Endothelial cell of umbilical vein (primary cell): ENCODE data around the gene RASA2. TPM values are rescaled to one million over a fixed set of nuclear protein-coding genes. Genes with fewer than 3 reads are reported as not detected.

Source experiments
- BruUV-seq: library from RNA; stranded (reverse); fragments of 400-500 nt; replicated peaks from 2 replicates; lab custom pipeline; 2021; lab: Mats Ljungman, UMichigan
- CTCF ChIA-PET: fragments of 300-600, 350-600 bp; sonication (Branson Sonifier 250); formaldehyde crosslinking; loops from one replicate; lab custom pipeline; 2021; ENCODE audit warnings: antibody characterized with exemption, inconsistent platforms; lab: Charles Lee
- POLR2A ChIA-PET: fragments of 300-600, 350-600 bp; sonication (Branson Sonifier 250); formaldehyde crosslinking; loops from one replicate; lab custom pipeline; 2021; ENCODE audit warnings: antibody characterized with exemption, inconsistent platforms; lab: Charles Lee
- DNase-seq: peaks from one replicate; pipeline ENCODE4 v3.0.0-alpha.2; 2011; ENCODE audit warnings: low read depth, low spot score
- FAIRE-seq: peaks from 2 replicates; lab custom pipeline; 2011; peaks lifted over from hg19 to GRCh38; lab: Jason Lieb, UNC
- H2AFZ ChIP-seq: 2 replicates; pipeline ENCODE4 v1.6.0; 2012; ENCODE audit warnings: low read depth, low read length, control low read depth, inconsistent platforms
- H3K27ac ChIP-seq: 2 replicates; pipeline ENCODE4 v1.5.1; 2011; ENCODE audit warnings: low read depth, mild to moderate bottlenecking, control low read depth, low read length, moderate library complexity; ENCODE audit not compliant: insufficient read depth
- H3K27me3 ChIP-seq, 2 experiments: 2 replicates each; pipeline versions ENCODE4 v1.6.0 to v1.6.1; 2011; ENCODE audit warnings: low read length in 2 of 2, mixed read lengths in 1 of 2; ENCODE audit not compliant: control insufficient read depth in 2 of 2, insufficient read depth in 2 of 2
- H3K36me3 ChIP-seq, 2 experiments: 2 replicates in 1 of 2; 3 replicates in 1 of 2; pipeline ENCODE4 v1.5.1; 2011; ENCODE audit warnings: low read length in 2 of 2, mild to moderate bottlenecking in 1 of 2, moderate library complexity in 1 of 2; ENCODE audit not compliant: control insufficient read depth in 2 of 2, insufficient read depth in 2 of 2; ENCODE audit errors: extremely low read depth in 1 of 2
- H3K4me1 ChIP-seq: 3 replicates; pipeline ENCODE4 v1.5.1; 2011; ENCODE audit warnings: mild to moderate bottlenecking, low read length; ENCODE audit not compliant: control insufficient read depth, insufficient read depth; ENCODE audit errors: extremely low read depth
- H3K4me2 ChIP-seq: 2 replicates; pipeline ENCODE4 v1.6.1; 2011; ENCODE audit warnings: low read length, control low read depth, mixed read lengths; ENCODE audit not compliant: insufficient read depth
- H3K4me3 ChIP-seq, 3 experiments: fragments of 200-600 bp in 1 of 3; sonication (generic), shearing (Covaris generic) in 1 of 3; replicated peaks in 1 of 3; 2 replicates each; pipeline ENCODE4 v1.5.1; 2011 to 2016; ENCODE audit warnings: control low read depth in 3 of 3, low read length in 3 of 3, mild to moderate bottlenecking in 2 of 3, inconsistent platforms in 1 of 3, low read depth in 1 of 3, moderate library complexity in 1 of 3; ENCODE audit not compliant: insufficient read depth in 1 of 3
- H3K79me2 ChIP-seq: 2 replicates; pipeline ENCODE4 v1.6.0; 2012; ENCODE audit warnings: low read length, inconsistent platforms; ENCODE audit not compliant: control insufficient read depth, insufficient read depth
- H3K9ac ChIP-seq: replicated peaks from 2 replicates; pipeline ENCODE3; 2011; ENCODE audit warnings: low read length, control low read depth; ENCODE audit not compliant: insufficient read depth; ENCODE audit errors: extremely low read depth
- H3K9me1 ChIP-seq: replicated peaks from 3 replicates; pipeline ENCODE4 v1.6.0; 2011; ENCODE audit warnings: mild to moderate bottlenecking, low read length; ENCODE audit not compliant: control insufficient read depth, insufficient read depth; ENCODE audit errors: extremely low read depth
- H3K9me3 ChIP-seq: replicated peaks from 2 replicates; pipeline ENCODE4 v1.5.1; 2012; ENCODE audit warnings: low read length, inconsistent platforms; ENCODE audit not compliant: control insufficient read depth, insufficient read depth
- H4K20me1 ChIP-seq: replicated peaks from 2 replicates; pipeline ENCODE3; 2011; ENCODE audit warnings: mild to moderate bottlenecking, low read length; ENCODE audit not compliant: control insufficient read depth, insufficient read depth; ENCODE audit errors: extremely low read depth
- EZH2 ChIP-seq: IDR thresholded peaks from 2 replicates; pipeline ENCODE4 v1.6.1; 2012; ENCODE audit warnings: borderline replicate concordance, low read depth, mild to moderate bottlenecking, moderate library complexity, low read length, inconsistent platforms; ENCODE audit not compliant: severe bottlenecking
- FOS ChIP-seq: IDR thresholded peaks from 2 replicates; pipeline ENCODE4 v1.6.1; 2011; ENCODE audit warnings: mild to moderate bottlenecking, low read length, moderate library complexity, borderline replicate concordance; ENCODE audit not compliant: insufficient read depth
- GATA2 ChIP-seq: IDR thresholded peaks from 2 replicates; pipeline ENCODE4 v1.7.0; 2011; ENCODE audit warnings: low read depth, mild to moderate bottlenecking, moderate library complexity, mixed read lengths, low read length; ENCODE audit not compliant: insufficient read length, insufficient read depth
- JUN ChIP-seq: IDR thresholded peaks from 2 replicates; pipeline ENCODE4 v1.6.1; 2011; ENCODE audit warnings: borderline replicate concordance, low read depth; ENCODE audit not compliant: insufficient read length, insufficient read depth
- MYC ChIP-seq: IDR thresholded peaks from one replicate; pipeline ENCODE4 v1.6.1; 2011; ENCODE audit warnings: mild to moderate bottlenecking, low read depth, low read length
- POLR2A ChIP-seq: IDR thresholded peaks from 2 replicates; pipeline ENCODE4 v1.6.1; 2012; ENCODE audit warnings: low read depth, mild to moderate bottlenecking, control low read depth, low read length
- POLR2AphosphoS5 ChIP-seq: IDR thresholded peaks from 2 replicates; pipeline ENCODE4 v1.6.1; 2012; ENCODE audit warnings: low read depth, mild to moderate bottlenecking, control low read depth, low read length, moderate library complexity; ENCODE audit not compliant: insufficient read depth
- dilution Hi-C: fragments of 300-500 bp; cut with MboI; formaldehyde crosslinking; loops from one replicate; pipeline ENCODE4 v1.15.0; 2019; ENCODE audit warnings: low sequenced_read_pairs; ENCODE audit not compliant: extremely low pct_ligation_motif_present
- intact Hi-C: fragments of 100-400 bp; cut with micrococcal nuclease; formaldehyde crosslinking; loops from one replicate; pipeline ENCODE4 v1.10.0; 2022
- polyA plus RNA-seq, 4 experiments: library from polyadenylated mRNA; depleted of rRNA in 3 of 4; stranded (reverse) in 3 of 4; unstranded in 1 of 4; fragments of >200 nt; gene quantifications; 2 replicates each; pipeline versions ENCODE4 v1.2.1 to v1.2.3, GENCODE V29; 2011 to 2012; ENCODE audit warnings: missing spikeins in 1 of 4
- total RNA-seq: library from RNA; stranded (reverse); gene quantifications from 2 replicates; pipeline ENCODE4 v1.2.3, GENCODE V29; 2021
- TF ChIP-seq, protein P1 (sequence below): IDR thresholded peaks from 2 replicates; pipeline ENCODE4 v1.6.1; 2011; ENCODE audit not compliant: insufficient read depth, insufficient read length
- TF ChIP-seq, protein P2 (sequence below), 2 donors: IDR thresholded peaks; 1 replicate in 1 of 2; 2 replicates in 1 of 2; pipeline ENCODE4 v1.5.1; 2011; ENCODE audit warnings: low read length in 2 of 2, mild to moderate bottlenecking in 2 of 2, moderate library complexity in 2 of 2, control low read depth in 1 of 2, inconsistent platforms in 1 of 2, low read depth in 1 of 2; ENCODE audit not compliant: insufficient read depth in 1 of 2; ENCODE audit errors: extremely low read depth in 1 of 2

Gene RASA2
- total and polyA plus RNA-seq, 2 donors (not counting 3 experiments of a cell fraction or from before 2014, with no cell fraction given): 3.1 to 20.2 TPM

DNA sequence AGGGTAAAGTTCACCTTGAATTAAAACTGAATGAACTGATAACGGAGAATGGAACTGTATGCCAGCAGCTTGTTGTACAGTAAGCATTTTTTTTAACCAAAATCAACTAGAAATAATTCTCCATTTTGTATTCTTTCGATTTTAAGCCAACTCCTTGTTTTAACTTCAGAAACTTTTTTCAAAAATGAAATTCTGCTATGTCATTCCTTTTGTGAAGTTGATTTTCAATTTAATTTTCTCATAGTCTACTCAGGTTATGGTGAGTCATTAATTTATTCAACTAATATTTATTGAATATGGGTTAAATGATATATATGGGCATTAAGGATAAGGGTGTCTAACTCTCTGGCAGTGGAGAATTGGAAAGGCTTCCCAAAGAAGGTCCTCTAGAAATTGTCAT, 53.7 kb downstream of the RASA2 start:
- TF ChIP-seq POLR2AphosphoS5 (no peak), MYC (no peak), JUN (no peak), EZH2 (no peak), GATA2 (no peak), FOS (no peak), POLR2A (no peak)
- TF ChIP-seq, protein P1, sequence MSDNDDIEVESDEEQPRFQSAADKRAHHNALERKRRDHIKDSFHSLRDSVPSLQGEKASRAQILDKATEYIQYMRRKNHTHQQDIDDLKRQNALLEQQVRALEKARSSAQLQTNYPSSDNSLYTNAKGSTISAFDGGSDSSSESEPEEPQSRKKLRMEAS: no peak
- TF ChIP-seq, protein P2, sequence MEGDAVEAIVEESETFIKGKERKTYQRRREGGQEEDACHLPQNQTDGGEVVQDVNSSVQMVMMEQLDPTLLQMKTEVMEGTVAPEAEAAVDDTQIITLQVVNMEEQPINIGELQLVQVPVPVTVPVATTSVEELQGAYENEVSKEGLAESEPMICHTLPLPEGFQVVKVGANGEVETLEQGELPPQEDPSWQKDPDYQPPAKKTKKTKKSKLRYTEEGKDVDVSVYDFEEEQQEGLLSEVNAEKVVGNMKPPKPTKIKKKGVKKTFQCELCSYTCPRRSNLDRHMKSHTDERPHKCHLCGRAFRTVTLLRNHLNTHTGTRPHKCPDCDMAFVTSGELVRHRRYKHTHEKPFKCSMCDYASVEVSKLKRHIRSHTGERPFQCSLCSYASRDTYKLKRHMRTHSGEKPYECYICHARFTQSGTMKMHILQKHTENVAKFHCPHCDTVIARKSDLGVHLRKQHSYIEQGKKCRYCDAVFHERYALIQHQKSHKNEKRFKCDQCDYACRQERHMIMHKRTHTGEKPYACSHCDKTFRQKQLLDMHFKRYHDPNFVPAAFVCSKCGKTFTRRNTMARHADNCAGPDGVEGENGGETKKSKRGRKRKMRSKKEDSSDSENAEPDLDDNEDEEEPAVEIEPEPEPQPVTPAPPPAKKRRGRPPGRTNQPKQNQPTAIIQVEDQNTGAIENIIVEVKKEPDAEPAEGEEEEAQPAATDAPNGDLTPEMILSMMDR (IDR thresholded peaks at IDR 0.05; ENCODE audit: extremely low read depth in 1 of 2, insufficient read depth in 1 of 2, low read depth in 1 of 2, low read length in 2 of 2): no peak
- dilution Hi-C loops: no loop called here
- FAIRE-seq (no peak), DNase-seq (no peak)
- no peak overlapping the region for H2AFZ ChIP-seq
- no peaks in the 10 kb centered on the region for H3K27me3 ChIP-seq
- no peak overlapping the region for H3K4me3 ChIP-seq
- peaks cover 25% of the 10 kb centered on the region for H3K4me1 ChIP-seq
- H3K79me2 ChIP-seq: peaks cover 60% of the 10 kb centered on the region
- CTCF ChIA-PET: no interaction called here
- POLR2A ChIA-PET: no interaction called here
- H3K27ac ChIP-seq: no peak overlapping the region
- H4K20me1 ChIP-seq: no peaks in the 10 kb centered on the region
- intact Hi-C loops: no loop called here
- no TSS peak for BruUV-seq
- no peak overlapping the region for H3K4me2 ChIP-seq
- no peak overlapping the region for H3K9ac ChIP-seq
- no peaks in the 10 kb centered on the region for H3K9me1 ChIP-seq
- peaks cover 3 to 12% of the 10 kb centered on the region in 2 experiments for H3K36me3 ChIP-seq
- H3K9me3 ChIP-seq: peaks cover 2% of the 10 kb centered on the region
